Right atrium auricular region (tissue), 2 donors: ENCODE results near the gene TTC39C. TPM values are rescaled to one million over a fixed set of nuclear protein-coding genes. Genes with fewer than 3 reads are reported as not detected.

Experiments
- DNase-seq: peaks from one replicate; pipeline ENCODE4 v3.0.0-alpha.2; 2019; ENCODE audit warnings: low spot score
- H3K27ac ChIP-seq, 2 donors: fragments of 200-600 bp; sonication (generic); 1 replicate in 1 of 2; 2 replicates in 1 of 2; pipeline ENCODE4 v1.5.1; 2016 to 2019
- H3K27me3 ChIP-seq, 2 donors: fragments of 200-600 bp; sonication (generic); one replicate each; pipeline versions ENCODE4 v1.5.1 to v1.6.0; 2017 to 2019
- H3K36me3 ChIP-seq: fragments of 200-600 bp; sonication (generic); one replicate; pipeline ENCODE4 v1.5.1; 2016
- H3K4me1 ChIP-seq, 2 donors: fragments of 200-600 bp; sonication (generic); one replicate each; pipeline versions ENCODE4 v1.5.1 to v1.6.0; 2017 to 2019
- H3K4me3 ChIP-seq, 2 donors: fragments of 200-600 bp; sonication (generic); 1 replicate in 1 of 2; 2 replicates in 1 of 2; pipeline ENCODE4 v1.5.1; 2017 to 2019; ENCODE audit warnings: mild to moderate bottlenecking in 1 of 2, moderate library complexity in 1 of 2
- H3K9me3 ChIP-seq, 2 donors: fragments of 200-600 bp; sonication (generic); one replicate each; pipeline ENCODE4 v1.5.1; 2019
- total RNA-seq, 2 donors: library from RNA; depleted of rRNA; stranded (reverse); fragments of >200 nt; gene quantifications; one replicate each; pipeline ENCODE4 v1.1.0, GENCODE V29; 2016
- TF ChIP-seq, protein P1 (sequence below), 2 donors: fragments of 200-600 bp; sonication (generic); IDR thresholded peaks; one replicate each; pipeline ENCODE4 v1.5.1; 2019; ENCODE audit warnings: antibody characterized with exemption in 2 of 2

Gene TTC39C
- total RNA-seq, 2 donors from 2014 or later = 4.2 to 10.3 TPM

DNA sequence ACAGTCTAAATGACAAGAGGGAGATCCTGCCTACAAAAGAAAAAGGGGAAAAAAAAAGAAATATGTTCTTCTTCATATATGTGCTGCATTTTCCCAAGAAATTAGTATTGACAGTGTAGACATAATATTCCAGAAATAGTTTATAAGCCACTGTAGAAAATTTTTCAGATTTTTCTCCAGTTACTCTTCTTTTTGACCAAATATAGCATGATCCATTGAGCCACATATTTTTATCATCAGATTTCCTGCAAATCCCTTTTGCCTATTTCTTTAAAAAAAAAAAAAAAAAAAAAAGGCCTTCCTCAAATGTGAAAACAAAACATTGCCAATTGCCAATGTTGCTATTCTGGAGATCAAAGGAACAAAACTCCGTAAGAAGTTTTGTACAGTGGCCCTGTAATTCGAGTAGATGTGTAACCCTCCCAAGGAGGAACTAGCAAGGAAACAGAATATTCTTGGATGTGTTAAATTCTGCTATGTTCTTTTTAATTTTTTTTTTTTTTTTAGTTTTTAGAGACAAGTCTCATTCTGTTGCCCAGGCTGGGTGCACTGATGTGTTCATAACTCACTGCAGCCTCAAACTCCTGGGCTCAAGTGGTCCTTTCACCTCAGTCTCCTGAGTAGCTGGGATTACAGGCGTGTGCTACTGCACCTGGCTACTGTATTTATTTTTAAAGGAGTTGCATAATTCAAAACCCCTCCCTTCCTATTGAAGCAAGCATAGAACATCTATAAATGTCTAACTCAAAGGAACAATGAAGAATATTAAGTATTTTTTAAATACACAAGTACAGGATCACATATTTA is 111.8 kb downstream of the TTC39C start:
- H3K4me3 ChIP-seq = no peak overlapping the region
- TF ChIP-seq, protein P1, sequence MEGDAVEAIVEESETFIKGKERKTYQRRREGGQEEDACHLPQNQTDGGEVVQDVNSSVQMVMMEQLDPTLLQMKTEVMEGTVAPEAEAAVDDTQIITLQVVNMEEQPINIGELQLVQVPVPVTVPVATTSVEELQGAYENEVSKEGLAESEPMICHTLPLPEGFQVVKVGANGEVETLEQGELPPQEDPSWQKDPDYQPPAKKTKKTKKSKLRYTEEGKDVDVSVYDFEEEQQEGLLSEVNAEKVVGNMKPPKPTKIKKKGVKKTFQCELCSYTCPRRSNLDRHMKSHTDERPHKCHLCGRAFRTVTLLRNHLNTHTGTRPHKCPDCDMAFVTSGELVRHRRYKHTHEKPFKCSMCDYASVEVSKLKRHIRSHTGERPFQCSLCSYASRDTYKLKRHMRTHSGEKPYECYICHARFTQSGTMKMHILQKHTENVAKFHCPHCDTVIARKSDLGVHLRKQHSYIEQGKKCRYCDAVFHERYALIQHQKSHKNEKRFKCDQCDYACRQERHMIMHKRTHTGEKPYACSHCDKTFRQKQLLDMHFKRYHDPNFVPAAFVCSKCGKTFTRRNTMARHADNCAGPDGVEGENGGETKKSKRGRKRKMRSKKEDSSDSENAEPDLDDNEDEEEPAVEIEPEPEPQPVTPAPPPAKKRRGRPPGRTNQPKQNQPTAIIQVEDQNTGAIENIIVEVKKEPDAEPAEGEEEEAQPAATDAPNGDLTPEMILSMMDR (IDR thresholded peaks at IDR 0.05) = no peak
- no peak overlapping the region for H3K27ac ChIP-seq
- no peaks in the 10 kb centered on the region for H3K27me3 ChIP-seq
- no peak for DNase-seq
- no peaks in the 10 kb centered on the region for H3K4me1 ChIP-seq
- H3K9me3 ChIP-seq = no peaks in the 10 kb centered on the region
- H3K36me3 ChIP-seq = no peaks in the 10 kb centered on the region

DNA sequence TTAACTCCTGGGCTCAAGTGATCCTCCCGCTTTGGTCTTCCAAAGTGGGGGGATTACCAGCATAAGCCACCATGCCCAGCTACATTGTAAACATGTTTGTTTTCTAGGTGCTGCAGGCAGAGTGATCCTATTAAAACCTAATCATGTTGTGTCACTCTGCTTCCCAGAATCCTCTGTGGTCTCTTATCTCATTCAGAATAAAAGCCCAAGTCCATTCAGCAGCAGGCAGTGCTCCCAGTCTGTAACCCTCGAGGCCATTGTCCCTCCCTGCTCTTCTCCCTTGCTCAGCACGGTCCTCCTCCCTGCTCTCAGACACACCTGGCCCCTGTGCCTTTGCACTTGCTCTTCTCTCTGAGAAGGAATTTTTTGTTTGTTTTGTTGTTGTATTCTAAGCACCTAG is 113.2 kb downstream of the TTC39C start:
- DNase-seq = no peak
- Histone ChIP-seq H3K4me3 (no peak overlapping the region), H3K27me3 (no peaks in the 10 kb centered on the region), H3K36me3 (no peaks in the 10 kb centered on the region), H3K4me1 (no peaks in the 10 kb centered on the region), H3K9me3 (no peaks in the 10 kb centered on the region), H3K27ac (no peak overlapping the region)
- TF ChIP-seq, protein P1 (IDR thresholded peaks at IDR 0.05) = no peak

DNA sequence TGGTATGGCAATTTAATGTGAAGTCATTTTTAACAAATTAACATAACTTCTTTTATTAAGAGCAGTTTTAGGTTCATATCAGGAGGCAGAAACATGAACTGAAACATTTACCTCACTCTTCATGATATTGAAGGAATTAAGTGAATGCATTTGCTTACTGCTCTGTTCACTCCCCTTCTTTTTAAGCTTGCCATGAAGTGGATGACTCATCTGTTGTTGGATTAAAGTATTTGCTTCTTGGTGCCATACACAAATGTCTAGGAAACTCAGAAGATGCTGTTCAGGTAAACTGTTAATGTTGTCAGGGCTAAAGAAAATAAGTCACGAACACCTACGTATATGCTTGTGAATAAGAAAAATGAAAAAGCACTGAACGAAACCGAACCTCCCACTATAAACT is 114.1 kb downstream of the TTC39C start:
- Histone ChIP-seq H3K27me3 (no peaks in the 10 kb centered on the region), H3K9me3 (no peaks in the 10 kb centered on the region), H3K27ac (no peak overlapping the region), H3K4me1 (no peaks in the 10 kb centered on the region), H3K36me3 (no peaks in the 10 kb centered on the region), H3K4me3 (no peak overlapping the region)
- no peak for DNase-seq
- TF ChIP-seq, protein P1 (IDR thresholded peaks at IDR 0.05) = no peak

DNA sequence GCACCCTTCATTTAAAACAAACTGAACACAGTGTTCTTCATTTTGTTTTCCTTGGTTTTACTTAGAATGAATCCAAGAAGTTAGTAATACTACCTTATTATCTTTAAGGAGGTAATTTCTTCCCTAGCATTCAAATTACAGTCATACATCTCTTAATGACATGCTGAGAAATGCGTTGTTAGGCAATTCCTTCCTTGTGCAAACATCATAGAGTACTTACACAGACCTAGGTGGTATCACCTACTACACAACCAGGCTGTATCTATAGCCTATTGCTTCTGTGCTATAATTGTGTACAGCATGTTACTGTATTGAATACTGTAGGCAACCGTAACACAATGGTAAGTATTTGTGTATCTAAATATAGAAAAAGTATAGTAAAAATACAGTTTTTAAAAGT is 115.9 kb downstream of the TTC39C start:
- no peaks in the 10 kb centered on the region for H3K4me1 ChIP-seq
- TF ChIP-seq, protein P1 (IDR thresholded peaks at IDR 0.05) = no peak
- H3K4me3 ChIP-seq = no peak overlapping the region
- H3K27me3 ChIP-seq = no peaks in the 10 kb centered on the region
- no peaks in the 10 kb centered on the region for H3K36me3 ChIP-seq
- no peak overlapping the region for H3K27ac ChIP-seq
- DNase-seq = no peak
- no peaks in the 10 kb centered on the region for H3K9me3 ChIP-seq

DNA sequence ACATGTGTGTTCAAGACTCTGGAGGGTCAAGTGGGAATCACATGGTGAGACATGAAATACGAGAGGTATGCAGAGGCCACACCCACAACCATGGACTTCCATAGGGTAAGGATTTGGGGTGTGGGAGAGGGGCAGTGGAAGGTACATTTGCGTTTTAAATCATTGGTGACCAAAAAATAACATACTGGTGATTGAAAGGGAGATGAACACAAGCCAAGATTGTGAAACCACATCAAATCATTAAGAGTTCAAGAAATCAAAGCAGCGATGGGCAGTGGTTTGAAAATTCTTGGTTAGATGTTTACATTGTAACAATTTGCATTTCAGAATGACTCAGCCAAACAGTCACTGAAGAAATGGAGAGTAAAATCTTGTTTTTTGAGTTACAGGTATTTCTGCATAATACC is 122.4 kb downstream of the TTC39C start:
- DNase-seq = no peak
- Histone ChIP-seq H3K27ac (no peak overlapping the region), H3K27me3 (no peaks in the 10 kb centered on the region), H3K4me3 (no peak overlapping the region), H3K9me3 (no peaks in the 10 kb centered on the region), H3K36me3 (no peaks in the 10 kb centered on the region), H3K4me1 (peaks cover 0 to 12% of the 10 kb centered on the region in 2 donors)
- TF ChIP-seq, protein P1 (IDR thresholded peaks at IDR 0.05) = no peak

DNA sequence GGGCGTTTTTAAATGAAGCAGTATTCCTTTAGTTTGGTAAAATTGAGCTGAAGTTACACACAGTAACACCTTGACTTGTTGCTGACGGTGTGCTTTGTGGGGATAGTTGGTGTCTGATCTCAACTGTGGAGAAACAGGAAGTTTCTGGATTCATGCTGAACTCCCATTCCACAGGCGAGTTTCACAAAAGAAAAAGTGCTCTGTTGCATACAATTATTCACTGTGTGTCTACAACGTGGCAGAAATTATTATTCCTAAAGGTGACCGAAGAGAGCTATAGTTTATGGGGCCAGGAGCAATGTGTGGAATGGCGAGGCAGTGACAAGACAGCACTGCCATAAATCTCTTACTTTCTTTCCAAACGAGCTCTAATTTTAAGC is 123.8 kb downstream of the TTC39C start:
- H3K27ac ChIP-seq = no peak overlapping the region
- H3K27me3 ChIP-seq = no peaks in the 10 kb centered on the region
- TF ChIP-seq, protein P1 (IDR thresholded peaks at IDR 0.05) = no peak
- DNase-seq = no peak
- no peaks in the 10 kb centered on the region for H3K9me3 ChIP-seq
- H3K36me3 ChIP-seq = no peaks in the 10 kb centered on the region
- peak overlapping the region; percentile 57 to 68 for H3K4me3 ChIP-seq
- H3K4me1 ChIP-seq = peaks cover 0 to 12% of the 10 kb centered on the region in 2 donors
